GM12878 (cell line): ENCODE results near the gene NOL4L. TPM values are rescaled to one million over a fixed set of nuclear protein-coding genes. Genes with fewer than 3 reads are reported as not detected.

Experiments
- ATAC-seq: fragments of 200-7000 bp; cut with Tn5 transposase; 3 replicates; pipeline ENCODE4 v1.9.1; 2020; ENCODE audit warnings: mild to moderate bottlenecking, moderate library complexity
- BruUV-seq: library from RNA; stranded (reverse); fragments of 400-500 nt; replicated peaks from 2 replicates; lab custom pipeline; 2021; lab: Mats Ljungman, UMichigan
- CTCF ChIA-PET: fragments of 300-600 bp; sonication (Branson Sonifier 250); formaldehyde crosslinking; extraction: SDS; loops from one replicate; lab custom pipeline; 2021; ENCODE audit warnings: inconsistent platforms; lab: Yijun Ruan, JAX
- POLR2A ChIA-PET: fragments of 350-600 bp; formaldehyde crosslinking; extraction: SDS; loops from one replicate; lab custom pipeline; 2021; ENCODE audit warnings: inconsistent platforms; lab: Charles Lee
- RAD21 ChIA-PET: fragments of 300-600 bp; sonication (Branson Sonifier 250); formaldehyde crosslinking; loops from one replicate; lab custom pipeline; 2023; ENCODE audit warnings: antibody characterized with exemption; ENCODE audit not compliant: unreplicated experiment; lab: Charles Lee
- SMC1A ChIA-PET: fragments of 300-600 bp; sonication (Branson Sonifier 250); formaldehyde crosslinking; loops from one replicate; lab custom pipeline; 2023; ENCODE audit not compliant: unreplicated experiment, uncharacterized antibody; lab: Charles Lee
- DNase-seq: peaks from one replicate; pipeline ENCODE4 v3.0.0-alpha.2; 2011; ENCODE audit warnings: low read depth, low spot score
- FAIRE-seq: peaks from 3 replicates; lab custom pipeline; 2011; peaks lifted over from hg19 to GRCh38; lab: Jason Lieb, UNC
- H2AFZ ChIP-seq: 2 replicates; pipeline ENCODE4 v1.6.0; 2011; ENCODE audit warnings: low read depth, low read length, control low read depth; ENCODE audit not compliant: control insufficient read depth
- H3K27ac ChIP-seq: 2 replicates; pipeline ENCODE4 v1.5.1; 2011; ENCODE audit warnings: control low read depth; ENCODE audit not compliant: control insufficient read depth, insufficient read depth
- H3K27me3 ChIP-seq, 2 experiments: replicated peaks in 1 of 2; 2 replicates each; pipeline versions ENCODE4 v1.6.0 to v1.6.1; 2011; ENCODE audit warnings: low read length in 1 of 2; ENCODE audit not compliant: control insufficient read depth in 2 of 2, insufficient read depth in 2 of 2
- H3K36me3 ChIP-seq, 2 experiments: 2 replicates each; pipeline ENCODE4 v1.5.1; 2011; ENCODE audit warnings: low read length in 1 of 2; ENCODE audit not compliant: control insufficient read depth in 2 of 2, insufficient read depth in 2 of 2
- H3K4me1 ChIP-seq: 2 replicates; pipeline ENCODE4 v1.6.1; 2011; ENCODE audit warnings: mild to moderate bottlenecking, low read length, moderate library complexity, mixed read lengths; ENCODE audit not compliant: control insufficient read depth, insufficient read depth
- H3K4me2 ChIP-seq: 2 replicates; pipeline ENCODE4 v1.6.0; 2011; ENCODE audit warnings: control low read depth; ENCODE audit not compliant: control insufficient read depth, insufficient read depth
- H3K4me3 ChIP-seq: fragments of 200-600 bp; sonication (generic); 2 replicates; pipeline ENCODE4 v1.5.1; 2016
- H3K79me2 ChIP-seq: 2 replicates; pipeline ENCODE4 v1.6.0; 2011; ENCODE audit warnings: low read length; ENCODE audit not compliant: control insufficient read depth, insufficient read depth
- H3K9ac ChIP-seq: 2 replicates; pipeline ENCODE4 v1.8.0; 2011; ENCODE audit warnings: low read length, control low read depth, mixed read lengths; ENCODE audit not compliant: control insufficient read depth, insufficient read depth
- H3K9me3 ChIP-seq: replicated peaks from 3 replicates; pipeline ENCODE4 v1.5.1; 2011; ENCODE audit warnings: mild to moderate bottlenecking, low read length; ENCODE audit not compliant: control insufficient read depth, insufficient read depth
- H4K20me1 ChIP-seq: 2 replicates; pipeline ENCODE4 v1.6.0; 2011; ENCODE audit not compliant: control insufficient read depth, insufficient read depth
- CHD1 ChIP-seq: IDR thresholded peaks from 2 replicates; pipeline ENCODE4 v1.6.1; 2012; ENCODE audit warnings: low read depth, low read length, improper control_type of control experiment
- FOXK2 ChIP-seq: fragments of 450-650 bp; IDR thresholded peaks from 2 replicates; pipeline ENCODE4 v1.6.1; 2017; ENCODE audit warnings: mild to moderate bottlenecking, moderate library complexity
- NBN ChIP-seq: fragments of 450-650 bp; IDR thresholded peaks from 2 replicates; pipeline ENCODE4 v1.6.1; 2016
- NFYB ChIP-seq: IDR thresholded peaks from 2 replicates; pipeline ENCODE4 v1.6.1; 2011; ENCODE audit warnings: low read depth, mild to moderate bottlenecking, low read length, improper control_type of control experiment, moderate library complexity; ENCODE audit not compliant: insufficient read depth
- POU2F2 ChIP-seq: IDR thresholded peaks from 3 replicates; pipeline ENCODE4 v1.6.1; 2011; ENCODE audit warnings: low read depth, mild to moderate bottlenecking, low read length, borderline replicate concordance
- SMARCA5 ChIP-seq: fragments of 450-650 bp; IDR thresholded peaks from 2 replicates; pipeline ENCODE4 v1.6.1; 2017; ENCODE audit warnings: mild to moderate bottlenecking
- TCF3 ChIP-seq: IDR thresholded peaks from 2 replicates; pipeline ENCODE4 v1.6.1; 2012; ENCODE audit warnings: low read depth, mild to moderate bottlenecking, low read length, borderline replicate concordance; ENCODE audit not compliant: insufficient read depth
- ZBTB40 ChIP-seq: fragments of 450-650 bp; IDR thresholded peaks from 2 replicates; pipeline ENCODE4 v1.6.1; 2016; ENCODE audit warnings: mild to moderate bottlenecking, moderate library complexity, borderline replicate concordance
- ZSCAN29 ChIP-seq: fragments of 450-650 bp; IDR thresholded peaks from 2 replicates; pipeline ENCODE4 v1.6.1; 2017; ENCODE audit warnings: mild to moderate bottlenecking, moderate library complexity
- WGBS: methylation state at CpG from one replicate; pipeline ENCODE4 v1.1.6; 2016; ENCODE audit warnings: low lambda C conversion rate; ENCODE audit not compliant: insufficient replicate concordance, insufficient coverage; ENCODE audit errors: missing lambda C conversion rate; 5-methylcytosine and 5-hydroxymethylcytosine counted together
- in situ Hi-C: fragments of 300-500 bp; cut with MboI; formaldehyde crosslinking; loops from 9 replicates; pipeline ENCODE4 v1.14.3; 2018; ENCODE audit warnings: mixed read lengths
- intact Hi-C: fragments of 100-400 bp; cut with micrococcal nuclease; formaldehyde crosslinking; loops from one replicate; pipeline ENCODE4 v1.14.2; 2022; ENCODE audit not compliant: unreplicated experiment
- polyA plus RNA-seq, 11 experiments: library from polyadenylated mRNA; depleted of rRNA in 4 of 11; unstranded in 6 of 11; stranded (reverse) in 5 of 11; fragments of >200 nt; fragmentation: Nextera tagmentation in 4 of 11; fragmentation: Illumina TruSeq in 1 of 11; extraction: Ambion mirVana in 4 of 11; extraction: Trizol in 1 of 11; gene quantifications; 1 replicate in 1 of 11; 2 replicates in 10 of 11; pipeline versions ENCODE4 v1.2.1 to v1.2.3, GENCODE V29; 2011 to 2016; ENCODE audit warnings: inconsistent platforms in 2 of 11, missing spikeins in 2 of 11, low read depth in 1 of 11
- total RNA-seq, 4 experiments: library from RNA; depleted of rRNA in 3 of 4; stranded (reverse); fragments of >200 nt in 3 of 4; fragmentation: Illumina TruSeq in 1 of 4; extraction: Trizol in 1 of 4; gene quantifications; 2 replicates each; pipeline versions ENCODE4 v1.2.1 to v1.2.3, GENCODE V29; 2013 to 2021
- TF ChIP-seq, protein P1 (sequence below): fragments of 450-650 bp; IDR thresholded peaks from 2 replicates; pipeline ENCODE4 v1.6.1; 2018; ENCODE audit warnings: borderline replicate concordance, mild to moderate bottlenecking; ENCODE audit not compliant: partially characterized antibody
- TF ChIP-seq, protein P2 (sequence below): IDR thresholded peaks from 2 replicates; pipeline ENCODE4 v1.6.1; 2012; ENCODE audit warnings: improper control_type of control experiment, low read depth, low read length; ENCODE audit not compliant: insufficient replicate concordance

NOL4L gene
- total and polyA plus RNA-seq, 10 of the 15 experiments (the other 5 are each of a cell fraction or from before 2014, with no cell fraction given), result 2.3 to 24.0 (median 8.0) TPM

DNA sequence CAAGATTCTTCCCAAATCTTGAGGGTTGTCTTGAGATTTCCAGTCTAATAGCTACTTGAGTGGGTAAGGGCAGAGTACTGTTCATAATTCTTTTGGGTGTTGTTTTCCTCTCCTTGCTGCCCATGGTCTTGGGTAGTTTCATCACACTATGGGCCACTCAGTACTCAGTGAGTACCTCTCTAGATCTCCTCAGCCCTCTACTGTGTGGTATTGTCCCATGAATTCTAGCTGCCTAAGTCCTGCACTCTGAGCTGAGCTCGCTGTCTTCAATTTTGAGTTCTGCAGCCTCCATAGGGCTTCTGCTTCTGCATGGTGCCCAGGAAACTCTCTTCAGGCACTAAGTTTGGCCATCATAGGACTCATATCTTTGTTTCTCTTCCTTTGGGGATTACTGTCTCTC, 184.7 kb downstream of the NOL4L start:
- no peak for ATAC-seq
- TF ChIP-seq CHD1, result no peak
- TF ChIP-seq POU2F2, result no peak
- TF ChIP-seq NFYB, result no peak
- TF ChIP-seq ZSCAN29, result no peak
- TF ChIP-seq, protein P1, sequence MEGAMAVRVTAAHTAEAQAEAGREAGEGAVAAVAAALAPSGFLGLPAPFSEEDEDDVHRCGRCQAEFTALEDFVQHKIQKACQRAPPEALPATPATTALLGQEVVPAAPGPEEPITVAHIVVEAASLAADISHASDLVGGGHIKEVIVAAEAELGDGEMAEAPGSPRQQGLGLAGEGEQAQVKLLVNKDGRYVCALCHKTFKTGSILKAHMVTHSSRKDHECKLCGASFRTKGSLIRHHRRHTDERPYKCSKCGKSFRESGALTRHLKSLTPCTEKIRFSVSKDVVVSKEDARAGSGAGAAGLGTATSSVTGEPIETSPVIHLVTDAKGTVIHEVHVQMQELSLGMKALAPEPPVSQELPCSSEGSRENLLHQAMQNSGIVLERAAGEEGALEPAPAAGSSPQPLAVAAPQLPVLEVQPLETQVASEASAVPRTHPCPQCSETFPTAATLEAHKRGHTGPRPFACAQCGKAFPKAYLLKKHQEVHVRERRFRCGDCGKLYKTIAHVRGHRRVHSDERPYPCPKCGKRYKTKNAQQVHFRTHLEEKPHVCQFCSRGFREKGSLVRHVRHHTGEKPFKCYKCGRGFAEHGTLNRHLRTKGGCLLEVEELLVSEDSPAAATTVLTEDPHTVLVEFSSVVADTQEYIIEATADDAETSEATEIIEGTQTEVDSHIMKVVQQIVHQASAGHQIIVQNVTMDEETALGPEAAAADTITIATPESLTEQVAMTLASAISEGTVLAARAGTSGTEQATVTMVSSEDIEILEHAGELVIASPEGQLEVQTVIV, result no peak
- no peak for TF ChIP-seq FOXK2
- TF ChIP-seq, protein P2, sequence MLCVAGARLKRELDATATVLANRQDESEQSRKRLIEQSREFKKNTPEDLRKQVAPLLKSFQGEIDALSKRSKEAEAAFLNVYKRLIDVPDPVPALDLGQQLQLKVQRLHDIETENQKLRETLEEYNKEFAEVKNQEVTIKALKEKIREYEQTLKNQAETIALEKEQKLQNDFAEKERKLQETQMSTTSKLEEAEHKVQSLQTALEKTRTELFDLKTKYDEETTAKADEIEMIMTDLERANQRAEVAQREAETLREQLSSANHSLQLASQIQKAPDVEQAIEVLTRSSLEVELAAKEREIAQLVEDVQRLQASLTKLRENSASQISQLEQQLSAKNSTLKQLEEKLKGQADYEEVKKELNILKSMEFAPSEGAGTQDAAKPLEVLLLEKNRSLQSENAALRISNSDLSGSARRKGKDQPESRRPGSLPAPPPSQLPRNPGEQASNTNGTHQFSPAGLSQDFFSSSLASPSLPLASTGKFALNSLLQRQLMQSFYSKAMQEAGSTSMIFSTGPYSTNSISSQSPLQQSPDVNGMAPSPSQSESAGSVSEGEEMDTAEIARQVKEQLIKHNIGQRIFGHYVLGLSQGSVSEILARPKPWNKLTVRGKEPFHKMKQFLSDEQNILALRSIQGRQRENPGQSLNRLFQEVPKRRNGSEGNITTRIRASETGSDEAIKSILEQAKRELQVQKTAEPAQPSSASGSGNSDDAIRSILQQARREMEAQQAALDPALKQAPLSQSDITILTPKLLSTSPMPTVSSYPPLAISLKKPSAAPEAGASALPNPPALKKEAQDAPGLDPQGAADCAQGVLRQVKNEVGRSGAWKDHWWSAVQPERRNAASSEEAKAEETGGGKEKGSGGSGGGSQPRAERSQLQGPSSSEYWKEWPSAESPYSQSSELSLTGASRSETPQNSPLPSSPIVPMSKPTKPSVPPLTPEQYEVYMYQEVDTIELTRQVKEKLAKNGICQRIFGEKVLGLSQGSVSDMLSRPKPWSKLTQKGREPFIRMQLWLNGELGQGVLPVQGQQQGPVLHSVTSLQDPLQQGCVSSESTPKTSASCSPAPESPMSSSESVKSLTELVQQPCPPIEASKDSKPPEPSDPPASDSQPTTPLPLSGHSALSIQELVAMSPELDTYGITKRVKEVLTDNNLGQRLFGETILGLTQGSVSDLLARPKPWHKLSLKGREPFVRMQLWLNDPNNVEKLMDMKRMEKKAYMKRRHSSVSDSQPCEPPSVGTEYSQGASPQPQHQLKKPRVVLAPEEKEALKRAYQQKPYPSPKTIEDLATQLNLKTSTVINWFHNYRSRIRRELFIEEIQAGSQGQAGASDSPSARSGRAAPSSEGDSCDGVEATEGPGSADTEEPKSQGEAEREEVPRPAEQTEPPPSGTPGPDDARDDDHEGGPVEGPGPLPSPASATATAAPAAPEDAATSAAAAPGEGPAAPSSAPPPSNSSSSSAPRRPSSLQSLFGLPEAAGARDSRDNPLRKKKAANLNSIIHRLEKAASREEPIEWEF, result no peak
- no peak for TF ChIP-seq TCF3
- no peak for TF ChIP-seq ZBTB40
- TF ChIP-seq SMARCA5, result no peak
- TF ChIP-seq NBN, result no peak

More for the DNA sequence above, 184.7 kb downstream of the NOL4L start:
- Histone ChIP-seq H3K9me3 (no peaks in the 10 kb centered on the region), H3K27me3 (no peaks in the 10 kb centered on the region), H3K4me3 (no peak overlapping the region), H2AFZ (no peak overlapping the region), H3K36me3 (peaks cover 0 to 9% of the 10 kb centered on the region in 2 experiments; a peak in 3 of 4 replicates), H3K4me1 (no peaks in the 10 kb centered on the region), H3K4me2 (no peak overlapping the region), H3K79me2 (peaks cover 14% of the 10 kb centered on the region), H4K20me1 (no peaks in the 10 kb centered on the region; the same call in 1 of the 2 replicates), H3K27ac (no peak overlapping the region), H3K9ac (no peak overlapping the region)
- in situ Hi-C loops (no loop called here), intact Hi-C loops (no loop called here)
- RAD21 ChIA-PET, result no interaction called here
- 100% methylated on average over 1 of the region's 1 CpG for WGBS
- POLR2A ChIA-PET, result interaction anchor here (0.5 to 0.7 kb wide), 3 partner anchors 20 to 111 kb away, joined by 3 to 4 read pairs (median 3); no protein-coding TSS in a partner anchor
- no peak for DNase-seq
- FAIRE-seq, result no peak
- SMC1A ChIA-PET, result interaction anchor here (1.1 kb wide), 2 partner anchors 9 to 26 kb away, joined by 4 to 5 read pairs; no protein-coding TSS in a partner anchor
- BruUV-seq, result no TSS peak
- CTCF ChIA-PET, result interaction anchor here (0.6 kb wide), 1 partner anchor 11 kb away, joined by 3 read pairs; no protein-coding TSS in a partner anchor
